ENCODE data around the gene SMG1. TPM values are rescaled to one million over a fixed set of nuclear protein-coding genes. Genes with fewer than 3 reads are reported as not detected.

The SMG1 gene
- total and polyA plus RNA-seq, 2 of the 13 experiments (the other 11 are each of a cell fraction or from before 2014, with no cell fraction given): 48.7 to 53.7 TPM

DNA sequence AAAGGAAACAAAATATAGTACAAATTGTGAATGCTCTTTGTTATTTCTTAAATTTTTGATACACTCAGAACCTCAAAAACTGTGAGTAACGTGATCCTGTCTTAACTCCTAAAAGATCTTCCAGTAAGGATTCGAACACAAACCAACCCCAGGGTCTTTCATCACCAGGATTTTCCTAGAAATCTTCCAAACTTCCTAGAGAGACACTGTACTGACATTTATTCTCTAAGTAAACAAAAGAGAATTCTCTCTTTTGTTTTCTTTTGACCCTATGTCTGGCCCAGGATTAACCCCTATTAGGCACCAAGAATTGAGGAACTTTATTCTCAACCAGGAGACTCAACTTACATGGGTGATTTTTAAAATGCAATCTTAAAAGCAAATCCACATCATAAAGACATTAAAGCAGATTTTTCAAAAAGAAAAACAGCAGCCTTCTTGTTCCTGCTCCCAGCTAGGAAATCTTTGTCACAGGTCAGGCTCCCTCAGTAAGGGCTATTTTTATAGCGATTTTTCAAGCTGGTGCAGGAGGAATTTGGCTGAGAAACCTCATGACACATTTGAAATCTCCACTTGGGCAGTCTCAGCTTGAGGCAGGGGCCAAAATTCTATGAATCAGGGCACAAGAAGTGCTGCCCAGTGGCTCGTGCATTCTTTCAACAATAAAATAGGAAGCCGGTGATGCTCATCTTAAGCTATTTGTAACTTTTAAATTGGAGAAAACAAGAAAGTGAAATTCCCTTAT, 6.2 kb upstream of the SMG1 start (continued):
- TF ChIP-seq KIAA2018 (CRISPR knock-in tag; IDR thresholded peaks at IDR 0.05; ENCODE audit: borderline replicate concordance): no peak
- peak; percentile 98 for TF ChIP-seq RARA (CRISPR knock-in tag; IDR thresholded peaks at IDR 0.05)
- TF ChIP-seq ZNF788 (CRISPR knock-in tag; IDR thresholded peaks at IDR 0.05; ENCODE audit: borderline replicate concordance): no peak
- TF ChIP-seq CREM (IDR thresholded peaks at IDR 0.05): peak; percentile 46; the same call in 1 of the 2 replicates
- no peak for TF ChIP-seq CREM (CRISPR knock-in tag; IDR thresholded peaks at IDR 0.05)
- no peak for TF ChIP-seq MXI1 (IDR thresholded peaks at IDR 0.05; ENCODE audit: borderline replicate concordance, low read depth, low read length)
- TF ChIP-seq ATF2 (CRISPR knock-in tag; IDR thresholded peaks at IDR 0.05): no peak
- no peak for TF ChIP-seq SRSF1 (optimal IDR thresholded peaks at IDR 0.05; ENCODE audit: low read depth, low read length)
- no peak for TF ChIP-seq ZNF615 (CRISPR knock-in tag; IDR thresholded peaks at IDR 0.05; ENCODE audit: borderline replicate concordance)
- no peak for TF ChIP-seq ZNF225 (CRISPR knock-in tag; IDR thresholded peaks at IDR 0.05)
- peak; percentile 25; the same call in 1 of the 2 replicates for TF ChIP-seq FOXJ3 (CRISPR knock-in tag; IDR thresholded peaks at IDR 0.05; ENCODE audit: borderline replicate concordance)
- no peak for TF ChIP-seq EEA1 (CRISPR knock-in tag; IDR thresholded peaks at IDR 0.05; ENCODE audit: borderline replicate concordance)
- TF ChIP-seq, protein P1, sequence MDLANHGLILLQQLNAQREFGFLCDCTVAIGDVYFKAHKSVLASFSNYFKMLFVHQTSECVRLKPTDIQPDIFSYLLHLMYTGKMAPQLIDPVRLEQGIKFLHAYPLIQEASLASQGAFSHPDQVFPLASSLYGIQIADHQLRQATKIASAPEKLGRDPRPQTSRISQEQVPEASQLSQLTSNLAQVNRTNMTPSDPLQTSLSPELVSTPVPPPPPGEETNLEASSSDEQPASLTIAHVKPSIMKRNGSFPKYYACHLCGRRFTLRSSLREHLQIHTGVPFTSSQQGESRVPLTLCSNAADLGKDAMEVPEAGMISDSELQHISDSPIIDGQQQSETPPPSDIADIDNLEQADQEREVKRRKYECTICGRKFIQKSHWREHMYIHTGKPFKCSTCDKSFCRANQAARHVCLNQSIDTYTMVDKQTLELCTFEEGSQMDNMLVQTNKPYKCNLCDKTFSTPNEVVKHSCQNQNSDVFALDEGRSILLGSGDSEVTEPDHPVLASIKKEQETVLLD (CRISPR knock-in tag; IDR thresholded peaks at IDR 0.05; ENCODE audit: low read depth): no peak
- TF ChIP-seq ZNF484 (CRISPR knock-in tag; IDR thresholded peaks at IDR 0.05; ENCODE audit: borderline replicate concordance, low read depth): no peak
- TF ChIP-seq ZNF724P (CRISPR knock-in tag; IDR thresholded peaks at IDR 0.05; ENCODE audit: borderline replicate concordance): no peak
- peak; percentile 46; the same call in 1 of the 2 replicates for TF ChIP-seq ZNF503 (CRISPR knock-in tag; IDR thresholded peaks at IDR 0.05)
